Caco-2 (cell line): ENCODE measurements around the gene CNTF. TPM values are rescaled to one million over a fixed set of nuclear protein-coding genes. Genes with fewer than 3 reads are reported as not detected.

Experiments
- BruUV-seq: library from RNA; stranded (reverse); fragments of 400-500 nt; replicated peaks from 2 replicates; lab custom pipeline; 2021; lab: Mats Ljungman, UMichigan
- CTCF ChIA-PET: fragments of 300-600 bp; sonication (Branson Sonifier 250); formaldehyde crosslinking; loops from one replicate; lab custom pipeline; 2022; ENCODE audit warnings: antibody characterized with exemption; lab: Charles Lee
- POLR2A ChIA-PET: fragments of 300-600 bp; sonication (Branson Sonifier 250); formaldehyde crosslinking; loops from one replicate; lab custom pipeline; 2022; ENCODE audit warnings: antibody characterized with exemption; lab: Charles Lee
- DNase-seq, 2 experiments: peaks; one replicate each; pipeline versions ENCODE4 v3.0.0 to v3.0.0-alpha.2; 2020 to 2022
- H3K27me3 ChIP-seq: replicated peaks from 2 replicates; pipeline ENCODE4 v1.6.0; 2011; ENCODE audit warnings: low read length; ENCODE audit not compliant: control insufficient read depth, insufficient read depth
- H3K36me3 ChIP-seq: 2 replicates; pipeline ENCODE4 v1.5.1; 2011; ENCODE audit warnings: low read length; ENCODE audit not compliant: control insufficient read depth, insufficient read depth
- H3K4me1 ChIP-seq: fragments of 250-450 bp; sonication (Bioruptor Pico); 2 replicates; pipeline ENCODE4 v1.5.1; 2020; ENCODE audit warnings: mild to moderate bottlenecking
- H3K4me3 ChIP-seq: 2 replicates; pipeline ENCODE4 v1.5.1; 2011; ENCODE audit warnings: low read depth, mild to moderate bottlenecking, control low read depth, low read length
- H3K9me3 ChIP-seq: fragments of 250-450 bp; sonication (Bioruptor Pico); 2 replicates; pipeline ENCODE4 v1.5.1; 2020; ENCODE audit warnings: mild to moderate bottlenecking, moderate library complexity
- H3K27ac Mint-ChIP-seq: one replicate; pipeline ENCODE4 v1.8.0; 2022; ENCODE audit warnings: mixed read lengths; ENCODE audit not compliant: unreplicated experiment
- H3K27me3 Mint-ChIP-seq: one replicate; pipeline ENCODE4 v1.8.0; 2022; ENCODE audit warnings: mixed read lengths; ENCODE audit not compliant: insufficient read depth, unreplicated experiment
- H3K36me3 Mint-ChIP-seq: one replicate; pipeline ENCODE4 v1.8.0; 2022; ENCODE audit warnings: mild to moderate bottlenecking, mixed read lengths; ENCODE audit not compliant: insufficient read depth, unreplicated experiment
- H3K4me1 Mint-ChIP-seq: one replicate; pipeline ENCODE4 v1.8.0; 2022; ENCODE audit warnings: low read depth, mixed read lengths; ENCODE audit not compliant: unreplicated experiment
- H3K4me3 Mint-ChIP-seq: one replicate; pipeline ENCODE4 v1.8.0; 2022; ENCODE audit warnings: mild to moderate bottlenecking, moderate library complexity, mixed read lengths; ENCODE audit not compliant: unreplicated experiment
- H3K9me3 Mint-ChIP-seq: one replicate; pipeline ENCODE4 v1.8.0; 2022; ENCODE audit warnings: mixed read lengths; ENCODE audit not compliant: unreplicated experiment
- CTCF ChIP-seq, 2 experiments: fragments of 200-600 bp in 1 of 2; IDR thresholded peaks; 1 replicate in 1 of 2; 2 replicates in 1 of 2; pipeline versions ENCODE4 v1.5.1 to v1.8.0; 2011 to 2022; ENCODE audit warnings: antibody characterized with exemption in 1 of 2, control low read depth in 1 of 2, inconsistent platforms in 1 of 2, low read depth in 1 of 2, low read length in 1 of 2, mild to moderate bottlenecking in 1 of 2, moderate library complexity in 1 of 2; ENCODE audit not compliant: insufficient read depth in 1 of 2, severe bottlenecking in 1 of 2, unreplicated experiment in 1 of 2
- intact Hi-C: fragments of 100-400 bp; cut with micrococcal nuclease; formaldehyde crosslinking; loops from one replicate; pipeline ENCODE4 v1.10.0; 2022; ENCODE audit not compliant: unreplicated experiment
- total RNA-seq: library from RNA; stranded (reverse); gene quantifications from 2 replicates; pipeline ENCODE4 v1.2.3, GENCODE V29; 2022

CNTF gene
- total RNA-seq, 1 experiment from 2014 or later = 3.3 TPM

GRCh38 chr11:58600510-58600909 is 22.0 kb upstream of the CNTF start:
- no peak for TF ChIP-seq CTCF (IDR thresholded peaks at IDR 0.05; ENCODE audit: insufficient read depth in 1 of 2, low read depth in 1 of 2, low read length in 1 of 2, severe bottlenecking in 1 of 2, unreplicated experiment in 1 of 2)
- H3K36me3 Mint-ChIP-seq = peaks cover 21% of the 10 kb centered on the region
- H3K4me1 Mint-ChIP-seq = peaks cover 35% of the 10 kb centered on the region
- peaks cover 19% of the 10 kb centered on the region for H3K4me1 ChIP-seq
- no peaks in the 10 kb centered on the region for H3K27me3 Mint-ChIP-seq
- POLR2A ChIA-PET = no interaction called here
- CTCF ChIA-PET = no interaction called here
- no peak overlapping the region for H3K27ac Mint-ChIP-seq
- no peaks in the 10 kb centered on the region for H3K27me3 ChIP-seq
- no TSS peak for BruUV-seq
- H3K4me3 Mint-ChIP-seq = no peak overlapping the region
- intact Hi-C loops = no loop called here
- no peak overlapping the region for H3K4me3 ChIP-seq
- no peaks in the 10 kb centered on the region for H3K9me3 ChIP-seq
- H3K9me3 Mint-ChIP-seq = no peaks in the 10 kb centered on the region
- H3K36me3 ChIP-seq = no peaks in the 10 kb centered on the region
- DNase-seq = no peak

- BruUV-seq = no TSS peak
- ChIA-PET CTCF (interaction anchor here (1.0 kb wide), 1 partner anchor 9 kb away, joined by 3 read pairs; no protein-coding TSS in a partner anchor), POLR2A (no interaction called here)
- Histone ChIP-seq H3K4me1 (peaks cover 34% of the 10 kb centered on the region), H3K9me3 (no peaks in the 10 kb centered on the region), H3K4me3 (no peak overlapping the region), H3K27me3 (no peaks in the 10 kb centered on the region), H3K36me3 (no peaks in the 10 kb centered on the region; the same call in 1 of the 2 replicates)
- no peak for TF ChIP-seq CTCF (IDR thresholded peaks at IDR 0.05; ENCODE audit: insufficient read depth in 1 of 2, low read depth in 1 of 2, low read length in 1 of 2, severe bottlenecking in 1 of 2, unreplicated experiment in 1 of 2)
- Mint-ChIP-seq H3K9me3 (no peaks in the 10 kb centered on the region), H3K4me1 (peaks cover 45% of the 10 kb centered on the region), H3K27ac (no peak overlapping the region), H3K27me3 (no peaks in the 10 kb centered on the region), H3K36me3 (peaks cover 23% of the 10 kb centered on the region), H3K4me3 (no peak overlapping the region)
- intact Hi-C loops = no loop called here
- no peak for DNase-seq
Observed at GRCh38 chr11:58606930-58607714, 15.3 kb upstream of the CNTF start.

GRCh38 chr11:58608331-58608730 is 14.1 kb upstream of the CNTF start:
- Mint-ChIP-seq H3K27me3 (no peaks in the 10 kb centered on the region), H3K4me3 (no peak overlapping the region), H3K4me1 (peaks cover 38% of the 10 kb centered on the region), H3K9me3 (no peaks in the 10 kb centered on the region), H3K36me3 (peaks cover 26% of the 10 kb centered on the region), H3K27ac (no peak overlapping the region)
- BruUV-seq = no TSS peak
- intact Hi-C loops = no loop called here
- Histone ChIP-seq H3K4me3 (no peak overlapping the region), H3K9me3 (no peaks in the 10 kb centered on the region), H3K4me1 (peaks cover 34% of the 10 kb centered on the region), H3K27me3 (no peaks in the 10 kb centered on the region), H3K36me3 (no peaks in the 10 kb centered on the region; the same call in 1 of the 2 replicates)
- no peak for DNase-seq
- TF ChIP-seq CTCF (IDR thresholded peaks at IDR 0.05; ENCODE audit: insufficient read depth in 1 of 2, low read depth in 1 of 2, low read length in 1 of 2, severe bottlenecking in 1 of 2, unreplicated experiment in 1 of 2) = no peak
- ChIA-PET CTCF (no interaction called here), POLR2A (no interaction called here)
